Muscle layer of duodenum (tissue), 2 donors: ENCODE data around the gene ILDR1.

Experiments
- H3K27ac ChIP-seq: one replicate; pipeline ENCODE4 v1.7.0; 2013; ENCODE audit warnings: mild to moderate bottlenecking, low read length
- H3K27me3 ChIP-seq: one replicate; pipeline ENCODE4 v1.7.0; 2013; ENCODE audit warnings: low read depth, mild to moderate bottlenecking, control low read depth, low read length
- H3K36me3 ChIP-seq, 2 donors: one replicate each; pipeline ENCODE4 v1.7.0; 2013; ENCODE audit warnings: low read length in 2 of 2, control low read depth in 1 of 2, mild to moderate bottlenecking in 1 of 2; ENCODE audit not compliant: insufficient read depth in 2 of 2, control insufficient read depth in 1 of 2
- H3K4me1 ChIP-seq, 2 donors: one replicate each; pipeline ENCODE4 v1.7.0; 2013; ENCODE audit warnings: low read length in 2 of 2, mild to moderate bottlenecking in 2 of 2, control low read depth in 1 of 2, moderate library complexity in 1 of 2; ENCODE audit not compliant: insufficient read depth in 2 of 2, control insufficient read depth in 1 of 2
- H3K4me3 ChIP-seq, 2 donors: one replicate each; pipeline ENCODE4 v1.7.0; 2013; ENCODE audit warnings: low read length in 2 of 2, low read depth in 1 of 2, mild to moderate bottlenecking in 1 of 2
- H3K9me3 ChIP-seq, 2 donors: one replicate each; pipeline ENCODE4 v1.7.0; 2013; ENCODE audit warnings: low read length in 2 of 2, control low read depth in 1 of 2, mild to moderate bottlenecking in 1 of 2; ENCODE audit not compliant: control insufficient read depth in 1 of 2
- donor health status: healthy.

The ILDR1 gene

GRCh38 chr3:122000936-122001605 is 21.0 kb downstream of the ILDR1 start:
- Histone ChIP-seq H3K4me3 (no peak overlapping the region), H3K27ac (no peak overlapping the region), H3K36me3 (no peaks in the 10 kb centered on the region), H3K27me3 (no peaks in the 10 kb centered on the region), H3K4me1 (peaks cover 0 to 4% of the 10 kb centered on the region in 2 donors), H3K9me3 (no peaks in the 10 kb centered on the region)

GRCh38 chr3:121999931-122000330 is 22.1 kb downstream of the ILDR1 start:
- no peak overlapping the region for H3K27ac ChIP-seq
- H3K4me1 ChIP-seq = peaks cover 0 to 4% of the 10 kb centered on the region in 2 donors
- no peaks in the 10 kb centered on the region for H3K9me3 ChIP-seq
- no peak overlapping the region for H3K4me3 ChIP-seq
- no peaks in the 10 kb centered on the region for H3K27me3 ChIP-seq
- no peaks in the 10 kb centered on the region for H3K36me3 ChIP-seq

- H3K27ac ChIP-seq = peak overlapping the region; percentile 7
- no peak overlapping the region for H3K4me3 ChIP-seq
- no peaks in the 10 kb centered on the region for H3K4me1 ChIP-seq
- H3K9me3 ChIP-seq = no peaks in the 10 kb centered on the region
- no peaks in the 10 kb centered on the region for H3K27me3 ChIP-seq
- H3K36me3 ChIP-seq = no peaks in the 10 kb centered on the region
Measured at GRCh38 chr3:121998611-121999473, 23.2 kb downstream of the ILDR1 start.

- H3K36me3 ChIP-seq = no peaks in the 10 kb centered on the region
- H3K27me3 ChIP-seq = no peaks in the 10 kb centered on the region
- H3K27ac ChIP-seq = peak overlapping the region; percentile 7
- H3K4me3 ChIP-seq = no peak overlapping the region
- H3K9me3 ChIP-seq = no peaks in the 10 kb centered on the region
- H3K4me1 ChIP-seq = no peaks in the 10 kb centered on the region
Measured at GRCh38 chr3:121998030-121998580, 23.9 kb downstream of the ILDR1 start.

- H3K27me3 ChIP-seq = no peaks in the 10 kb centered on the region
- no peaks in the 10 kb centered on the region for H3K36me3 ChIP-seq
- no peaks in the 10 kb centered on the region for H3K4me1 ChIP-seq
- H3K9me3 ChIP-seq = no peaks in the 10 kb centered on the region
- no peak overlapping the region for H3K27ac ChIP-seq
- H3K4me3 ChIP-seq = no peak overlapping the region
Measured at GRCh38 chr3:121997372-121997771, 24.7 kb downstream of the ILDR1 start.

- H3K4me3 ChIP-seq = no peak overlapping the region
- H3K36me3 ChIP-seq = no peaks in the 10 kb centered on the region
- H3K27ac ChIP-seq = no peak overlapping the region
- no peaks in the 10 kb centered on the region for H3K9me3 ChIP-seq
- H3K27me3 ChIP-seq = no peaks in the 10 kb centered on the region
- no peaks in the 10 kb centered on the region for H3K4me1 ChIP-seq
Measured at GRCh38 chr3:121996441-121996840, 25.6 kb downstream of the ILDR1 start.

- Histone ChIP-seq H3K27me3 (no peaks in the 10 kb centered on the region), H3K36me3 (no peaks in the 10 kb centered on the region), H3K4me1 (no peaks in the 10 kb centered on the region), H3K9me3 (no peaks in the 10 kb centered on the region), H3K4me3 (no peak overlapping the region), H3K27ac (peak overlapping the region; percentile 8)
Measured at GRCh38 chr3:121995161-121996137, 26.6 kb downstream of the ILDR1 start.

- H3K27me3 ChIP-seq = no peaks in the 10 kb centered on the region
- H3K4me3 ChIP-seq = no peak overlapping the region
- no peaks in the 10 kb centered on the region for H3K9me3 ChIP-seq
- H3K27ac ChIP-seq = peak overlapping the region; percentile 8
- H3K4me1 ChIP-seq = no peaks in the 10 kb centered on the region
- no peaks in the 10 kb centered on the region for H3K36me3 ChIP-seq
Measured at GRCh38 chr3:121994551-121994950, 27.5 kb downstream of the ILDR1 start.

- H3K9me3 ChIP-seq = no peaks in the 10 kb centered on the region
- H3K4me1 ChIP-seq = no peaks in the 10 kb centered on the region
- no peak overlapping the region for H3K4me3 ChIP-seq
- H3K36me3 ChIP-seq = no peaks in the 10 kb centered on the region
- no peaks in the 10 kb centered on the region for H3K27me3 ChIP-seq
- no peak overlapping the region for H3K27ac ChIP-seq
Measured at GRCh38 chr3:121992601-121993560, 29.2 kb downstream of the ILDR1 start.

- H3K27me3 ChIP-seq = no peaks in the 10 kb centered on the region
- H3K4me3 ChIP-seq = no peak overlapping the region
- no peak overlapping the region for H3K27ac ChIP-seq
- H3K4me1 ChIP-seq = no peaks in the 10 kb centered on the region
- no peaks in the 10 kb centered on the region for H3K36me3 ChIP-seq
- no peaks in the 10 kb centered on the region for H3K9me3 ChIP-seq
Measured at GRCh38 chr3:121989943-121990342, 32.1 kb downstream of the ILDR1 start.
